Sigmoid colon (tissue), 7 donors: Measurements from ENCODE around the gene SOS1. TPM values are rescaled to one million over a fixed set of nuclear protein-coding genes. Genes with fewer than 3 reads are reported as not detected.
A peak's percentile ranks its signal among the peaks of the same experiment; 100 is the strongest.

Experiments
- DNase-seq: peaks from one replicate; pipeline ENCODE4 v3.0.0-alpha.2; 2019
- H3K27ac ChIP-seq, 4 donors: fragments of 200-600 bp; sonication (generic); one replicate each; pipeline ENCODE4 v1.5.1; 2016 to 2019; ENCODE audit warnings: mild to moderate bottlenecking in 1 of 4
- H3K27me3 ChIP-seq, 3 donors: fragments of 200-600 bp; sonication (generic); one replicate each; pipeline ENCODE4 v1.5.1; 2019; ENCODE audit warnings: mild to moderate bottlenecking in 1 of 3
- H3K36me3 ChIP-seq, 4 donors: fragments of 200-600 bp; sonication (generic); one replicate each; pipeline ENCODE4 v1.5.1; 2016 to 2019
- H3K4me1 ChIP-seq, 4 donors: fragments of 200-600 bp; sonication (generic); one replicate each; pipeline ENCODE4 v1.5.1; 2017 to 2019
- H3K4me3 ChIP-seq, 4 donors: fragments of 200-600 bp; sonication (generic); one replicate each; pipeline ENCODE4 v1.5.1; 2017 to 2019; ENCODE audit warnings: mild to moderate bottlenecking in 2 of 4, moderate library complexity in 1 of 4
- H3K9me3 ChIP-seq, 4 donors: fragments of 200-600 bp in 3 of 4; sonication (generic) in 3 of 4; one replicate each; pipeline versions ENCODE4 v1.5.1 to v1.6.1; 2013 to 2019
- CTCF ChIP-seq, 4 experiments: fragments of 450-650 bp in 3 of 4; fragments of 200-600 bp in 1 of 4; IDR thresholded peaks; one replicate each; pipeline ENCODE4 v1.5.1; 2016 to 2019; ENCODE audit warnings: antibody characterized with exemption in 4 of 4, mild to moderate bottlenecking in 3 of 4, moderate library complexity in 2 of 4
- EP300 ChIP-seq, 4 donors: sonication (generic); formaldehyde crosslinking; IDR thresholded peaks; one replicate each; pipeline ENCODE4 v1.6.1; 2017; ENCODE audit warnings: antibody characterized with exemption in 4 of 4
- POLR2A ChIP-seq, 2 donors: fragments of 450-650 bp; IDR thresholded peaks; one replicate each; pipeline ENCODE4 v1.6.1; 2016; ENCODE audit warnings: antibody characterized with exemption in 2 of 2, mild to moderate bottlenecking in 2 of 2, moderate library complexity in 2 of 2
- POLR2AphosphoS5 ChIP-seq, 4 donors: sonication (generic); formaldehyde crosslinking; IDR thresholded peaks; one replicate each; pipeline ENCODE4 v1.6.1; 2017; ENCODE audit warnings: antibody characterized with exemption in 4 of 4
- WGBS, 2 donors: extraction: QIAGEN DNeasy Blood & Tissue Kit; methylation state at CpG; one replicate each; pipeline ENCODE4 v1.1.7; 2013; 5-methylcytosine and 5-hydroxymethylcytosine counted together
- intact Hi-C: fragments of 100-400 bp; cut with DNase I; formaldehyde crosslinking; loops from one replicate; pipeline ENCODE4 v1.15.1; 2023
- polyA plus RNA-seq, 3 donors: library from polyadenylated mRNA; stranded (reverse); fragments of 200-250 nt; gene quantifications; one replicate each; pipeline ENCODE4 v1.2.3, GENCODE V29; 2013
- total RNA-seq, 4 donors: library from RNA; depleted of rRNA; stranded (reverse); fragments of >200 nt; gene quantifications; one replicate each; pipeline ENCODE4 v1.1.0, GENCODE V29; 2016
- donor health status: healthy with polysubstance abuse.
- donor health status: Bipolar disorder and iron deficiency.
- donor health status: healthy.

The SOS1 gene
- total RNA-seq (10 to 100 TPM; 30.8 to 72.0 (median 35.8) TPM), polyA plus RNA-seq (1 to 10 TPM; 5.4 to 9.8 (median 9.2) TPM)

GRCh38 chr2:39120771-39121522 lies at the start of gene SOS1:
Gene SOS1 (minus strand): TSS chr2:39121051. CDS start chr2:39120422, 629 bp downstream.
- peak within 1 kb of the TSS; percentile 81 to 92 (median 87) for H3K4me3 ChIP-seq
- 1% methylated on average over 60 of the region's 60 CpGs for WGBS, 2 donors
- peak within 1 kb of the TSS; percentile 91 to 97 (median 96) for H3K27ac ChIP-seq
- DNase-seq = peak; percentile 97
- TF ChIP-seq CTCF (IDR thresholded peaks at IDR 0.05) (no peak), POLR2A (IDR thresholded peaks at IDR 0.05) (peak; percentile 83 to 93), EP300 (IDR thresholded peaks at IDR 0.05) (peak in 1 of 4 donors; percentile 26), POLR2AphosphoS5 (IDR thresholded peaks at IDR 0.05) (peak; percentile 83 to 95 (median 90))
- peaks cover 0 to 65% (median 52%) of the 10 kb centered on the region in 4 donors for H3K4me1 ChIP-seq
- no peaks in the 10 kb centered on the region for H3K27me3 ChIP-seq
- no peaks in the 10 kb centered on the region for H3K9me3 ChIP-seq
- peaks cover 0 to 6% (median 0%) of the 10 kb centered on the region in 4 donors for H3K36me3 ChIP-seq
- intact Hi-C loops = loop anchor here (1.0 to 10.0 kb wide), 3 partner anchors 59 to 394 kb away; no protein-coding TSS in a partner anchor

GRCh38 chr2:39164089-39164488 lies 43.2 kb upstream of the SOS1 start:
- Histone ChIP-seq H3K4me1 (peaks cover 0 to 13% (median 10%) of the 10 kb centered on the region in 4 donors), H3K36me3 (no peaks in the 10 kb centered on the region), H3K4me3 (no peak overlapping the region), H3K27me3 (no peaks in the 10 kb centered on the region), H3K27ac (no peak overlapping the region), H3K9me3 (no peaks in the 10 kb centered on the region)
- intact Hi-C loops = no loop called here
- WGBS, 2 donors = 82% methylated on average over 4 of the region's 4 CpGs
- no peak for DNase-seq
- TF ChIP-seq POLR2AphosphoS5 (IDR thresholded peaks at IDR 0.05) (no peak), EP300 (IDR thresholded peaks at IDR 0.05) (no peak), CTCF (IDR thresholded peaks at IDR 0.05) (no peak), POLR2A (IDR thresholded peaks at IDR 0.05) (no peak)

- Histone ChIP-seq H3K27ac (no peak overlapping the region), H3K27me3 (no peaks in the 10 kb centered on the region), H3K4me3 (no peak overlapping the region), H3K9me3 (no peaks in the 10 kb centered on the region), H3K36me3 (no peaks in the 10 kb centered on the region), H3K4me1 (peaks cover 0 to 13% (median 10%) of the 10 kb centered on the region in 4 donors)
- WGBS, 2 donors = 75 to 81% methylated on average over 3 of the region's 3 CpGs
- intact Hi-C loops = no loop called here
- DNase-seq = no peak
- TF ChIP-seq CTCF (IDR thresholded peaks at IDR 0.05) = no peak
- no peak for TF ChIP-seq EP300 (IDR thresholded peaks at IDR 0.05)
- no peak for TF ChIP-seq POLR2AphosphoS5 (IDR thresholded peaks at IDR 0.05)
- no peak for TF ChIP-seq POLR2A (IDR thresholded peaks at IDR 0.05)
Observed at GRCh38 chr2:39160982-39161381, 40.1 kb upstream of the SOS1 start.

GRCh38 chr2:39159283-39159682 lies 38.4 kb upstream of the SOS1 start:
- no peaks in the 10 kb centered on the region for H3K36me3 ChIP-seq
- 93 to 94% methylated on average over 2 of the region's 2 CpGs for WGBS, 2 donors
- intact Hi-C loops = no loop called here
- TF ChIP-seq POLR2AphosphoS5 (IDR thresholded peaks at IDR 0.05) (no peak), POLR2A (IDR thresholded peaks at IDR 0.05) (no peak), EP300 (IDR thresholded peaks at IDR 0.05) (no peak), CTCF (IDR thresholded peaks at IDR 0.05) (no peak)
- H3K4me1 ChIP-seq = peaks cover 0 to 13% (median 10%) of the 10 kb centered on the region in 4 donors
- DNase-seq = no peak
- no peak overlapping the region for H3K27ac ChIP-seq
- no peak overlapping the region for H3K4me3 ChIP-seq
- H3K9me3 ChIP-seq = no peaks in the 10 kb centered on the region
- no peaks in the 10 kb centered on the region for H3K27me3 ChIP-seq
